Measurements from ENCODE around the gene GRIK1. TPM values are rescaled to one million over a fixed set of nuclear protein-coding genes. Genes with fewer than 3 reads are reported as not detected.

Gene GRIK1
- total RNA-seq, 1 donor, result not detected

- Histone ChIP-seq H3K36me3 (ENCODE audit: insufficient read depth, low read length) (no peaks in the 10 kb centered on the region), H4K20me1 (ENCODE audit: insufficient read depth, low read length) (no peaks in the 10 kb centered on the region), H3K9me3 (ENCODE audit: low read depth, low read length) (no peaks in the 10 kb centered on the region), H3K27ac (ENCODE audit: low read depth, low read length) (no peak overlapping the region), H3K79me2 (ENCODE audit: insufficient read depth, low read length) (no peaks in the 10 kb centered on the region), H2AFZ (ENCODE audit: low read length) (no peak overlapping the region), H3K4me2 (ENCODE audit: insufficient read depth, low read length) (no peak overlapping the region), H3K27me3 (ENCODE audit: insufficient read depth, low read length) (no peaks in the 10 kb centered on the region), H3K4me3 (ENCODE audit: insufficient read depth, low read length) (no peak overlapping the region), H3K4me1 (ENCODE audit: insufficient read depth, low read length) (no peaks in the 10 kb centered on the region)
- DNase-seq (ENCODE audit: insufficient read length, low spot score, missing footprints), result no peak
- TF ChIP-seq CTCF (IDR thresholded peaks at IDR 0.05; ENCODE audit: extremely low read depth, low read depth, low read length), result no peak
These were observed 290.4 kb downstream of the GRIK1 start for GRCh38 chr21:29649406-29649814.

GRCh38 chr21:29648710-29649240 lies 291.0 kb downstream of the GRIK1 start:
- Histone ChIP-seq H3K4me1 (ENCODE audit: insufficient read depth, low read length) (no peaks in the 10 kb centered on the region), H3K4me3 (ENCODE audit: insufficient read depth, low read length) (no peak overlapping the region), H3K27me3 (ENCODE audit: insufficient read depth, low read length) (no peaks in the 10 kb centered on the region), H3K27ac (ENCODE audit: low read depth, low read length) (no peak overlapping the region), H3K4me2 (ENCODE audit: insufficient read depth, low read length) (no peak overlapping the region), H4K20me1 (ENCODE audit: insufficient read depth, low read length) (no peaks in the 10 kb centered on the region), H3K36me3 (ENCODE audit: insufficient read depth, low read length) (no peaks in the 10 kb centered on the region), H3K9me3 (ENCODE audit: low read depth, low read length) (no peaks in the 10 kb centered on the region), H3K79me2 (ENCODE audit: insufficient read depth, low read length) (no peaks in the 10 kb centered on the region), H2AFZ (ENCODE audit: low read length) (no peak overlapping the region)
- no peak for TF ChIP-seq CTCF (IDR thresholded peaks at IDR 0.05; ENCODE audit: extremely low read depth, low read depth, low read length)
- DNase-seq (ENCODE audit: insufficient read length, low spot score, missing footprints), result no peak

DNA sequence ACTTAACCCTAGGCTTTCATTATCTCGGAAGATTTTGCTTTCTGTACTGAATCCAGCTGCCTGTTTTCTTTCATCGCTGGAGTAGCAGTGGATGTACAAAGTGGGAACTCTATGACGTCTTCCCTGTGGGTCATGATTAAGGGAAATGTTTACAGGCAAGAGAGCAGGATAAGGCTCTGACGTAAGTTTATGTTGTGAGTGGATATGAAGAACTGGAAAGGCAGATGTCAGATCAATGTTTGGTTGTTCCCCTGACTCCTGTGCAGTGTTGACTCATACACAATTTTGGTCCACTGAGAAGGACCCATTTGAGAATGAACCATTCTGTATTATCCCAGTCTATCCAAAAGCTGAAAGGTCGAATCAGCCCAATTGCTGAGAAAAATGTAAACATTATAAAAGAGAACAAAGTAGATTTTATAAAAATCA lies 292.4 kb downstream of the GRIK1 start:
- no peaks in the 10 kb centered on the region for H3K27me3 ChIP-seq (ENCODE audit: insufficient read depth, low read length)
- no peaks in the 10 kb centered on the region for H4K20me1 ChIP-seq (ENCODE audit: insufficient read depth, low read length)
- no peak overlapping the region for H2AFZ ChIP-seq (ENCODE audit: low read length)
- H3K9me3 ChIP-seq (ENCODE audit: low read depth, low read length), result no peaks in the 10 kb centered on the region
- no peak overlapping the region for H3K4me3 ChIP-seq (ENCODE audit: insufficient read depth, low read length)
- DNase-seq (ENCODE audit: insufficient read length, low spot score, missing footprints), result no peak
- H3K4me1 ChIP-seq (ENCODE audit: insufficient read depth, low read length), result no peaks in the 10 kb centered on the region
- TF ChIP-seq CTCF (IDR thresholded peaks at IDR 0.05; ENCODE audit: extremely low read depth, low read depth, low read length), result no peak
- H3K27ac ChIP-seq (ENCODE audit: low read depth, low read length), result no peak overlapping the region
- H3K4me2 ChIP-seq (ENCODE audit: insufficient read depth, low read length), result no peak overlapping the region
- no peaks in the 10 kb centered on the region for H3K36me3 ChIP-seq (ENCODE audit: insufficient read depth, low read length)
- H3K79me2 ChIP-seq (ENCODE audit: insufficient read depth, low read length), result no peaks in the 10 kb centered on the region

DNA sequence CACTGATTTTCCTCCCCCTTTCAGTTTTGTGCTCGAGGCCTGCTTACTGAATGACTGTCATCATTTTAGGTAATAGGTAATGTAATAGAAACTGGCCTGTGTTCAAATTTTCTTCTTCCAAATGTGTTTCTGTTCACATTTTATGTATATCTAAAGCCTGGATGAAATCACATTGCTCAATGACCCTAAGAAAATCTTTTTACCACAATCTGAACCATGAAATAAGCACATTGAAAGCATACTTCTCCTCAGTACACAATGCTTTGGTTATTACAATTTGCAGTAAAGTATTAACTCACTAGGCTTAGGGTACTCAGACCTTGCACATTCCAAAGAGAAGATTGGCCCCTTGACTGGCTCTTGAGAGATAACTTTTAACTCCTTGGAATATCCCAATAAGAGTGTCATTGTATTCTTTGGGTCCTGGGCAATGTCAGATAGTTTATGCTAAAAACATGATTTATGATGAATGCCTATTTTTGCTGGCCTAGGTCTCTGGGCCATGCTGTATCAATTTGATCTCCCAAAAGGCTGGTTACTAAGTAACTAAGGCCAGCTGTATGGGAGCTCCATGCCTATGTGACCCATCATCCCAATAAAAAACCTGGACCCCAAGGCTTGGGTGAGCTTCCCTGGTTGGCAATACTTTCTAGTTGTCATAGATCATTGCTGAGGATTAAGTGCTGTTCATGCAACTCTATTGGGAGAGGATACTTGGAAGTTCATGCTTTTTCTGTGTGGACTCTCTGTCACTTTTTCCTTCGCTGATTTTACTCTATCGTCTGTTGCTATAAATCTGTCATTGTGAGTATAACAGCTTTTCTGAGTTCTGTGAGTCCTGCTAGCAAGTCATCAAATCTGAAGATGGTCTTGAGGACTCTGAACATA lies 293.9 kb downstream of the GRIK1 start:
- Histone ChIP-seq H2AFZ (ENCODE audit: low read length) (no peak overlapping the region), H3K27me3 (ENCODE audit: insufficient read depth, low read length) (no peaks in the 10 kb centered on the region), H3K27ac (ENCODE audit: low read depth, low read length) (no peak overlapping the region), H3K79me2 (ENCODE audit: insufficient read depth, low read length) (no peaks in the 10 kb centered on the region), H3K4me3 (ENCODE audit: insufficient read depth, low read length) (no peak overlapping the region), H4K20me1 (ENCODE audit: insufficient read depth, low read length) (no peaks in the 10 kb centered on the region), H3K36me3 (ENCODE audit: insufficient read depth, low read length) (no peaks in the 10 kb centered on the region), H3K4me2 (ENCODE audit: insufficient read depth, low read length) (no peak overlapping the region), H3K4me1 (ENCODE audit: insufficient read depth, low read length) (no peaks in the 10 kb centered on the region), H3K9me3 (ENCODE audit: low read depth, low read length) (no peaks in the 10 kb centered on the region)
- no peak for TF ChIP-seq CTCF (IDR thresholded peaks at IDR 0.05; ENCODE audit: extremely low read depth, low read depth, low read length)
- DNase-seq (ENCODE audit: insufficient read length, low spot score, missing footprints), result no peak
